NCI-H510A treated with DMSO at 0.1 percent for 48 hours (cell line): ENCODE measurements around the gene MAP3K5.
A peak's percentile ranks its signal among the peaks of the same experiment; 100 is the strongest.

ENCODE experiments used
- DNase-seq: peaks from one replicate; lab custom pipeline; 2025; lab: John Stamatoyannopoulos, UW

MAP3K5 gene

GRCh38 chr6:136643850-136644596 is 148.3 kb downstream of the MAP3K5 start:
- peak; percentile 66 for DNase-seq

DNA sequence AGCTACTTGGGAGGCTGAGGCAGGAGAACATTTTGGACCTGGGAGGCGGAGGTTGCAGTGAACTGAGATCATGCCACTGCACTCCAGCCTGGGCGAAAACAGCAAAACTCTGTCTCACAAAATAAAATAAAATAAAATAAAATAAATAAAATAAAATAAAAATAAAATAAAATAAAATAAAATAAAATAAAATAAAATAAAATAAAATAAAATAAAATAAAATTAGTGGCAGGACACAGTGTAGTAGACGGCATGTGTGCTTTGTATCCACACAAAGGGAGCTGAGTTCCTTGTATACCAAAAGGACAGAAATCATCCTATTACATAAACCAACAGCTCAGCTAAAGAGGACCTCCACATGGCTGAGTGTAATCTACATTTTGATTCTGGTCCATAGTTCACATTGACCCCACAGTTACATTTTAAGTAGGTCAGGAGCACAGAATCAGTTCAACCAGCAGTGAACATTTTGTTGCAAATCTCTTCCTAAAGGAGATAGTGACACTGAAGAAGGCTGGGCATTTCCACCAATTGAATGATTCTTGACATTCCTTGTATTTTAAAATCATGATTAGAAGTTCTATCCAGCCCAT is 150.3 kb downstream of the MAP3K5 start:
- no peak for DNase-seq

GRCh38 chr6:136641166-136641565 is 151.1 kb downstream of the MAP3K5 start:
- DNase-seq, result no peak

DNA sequence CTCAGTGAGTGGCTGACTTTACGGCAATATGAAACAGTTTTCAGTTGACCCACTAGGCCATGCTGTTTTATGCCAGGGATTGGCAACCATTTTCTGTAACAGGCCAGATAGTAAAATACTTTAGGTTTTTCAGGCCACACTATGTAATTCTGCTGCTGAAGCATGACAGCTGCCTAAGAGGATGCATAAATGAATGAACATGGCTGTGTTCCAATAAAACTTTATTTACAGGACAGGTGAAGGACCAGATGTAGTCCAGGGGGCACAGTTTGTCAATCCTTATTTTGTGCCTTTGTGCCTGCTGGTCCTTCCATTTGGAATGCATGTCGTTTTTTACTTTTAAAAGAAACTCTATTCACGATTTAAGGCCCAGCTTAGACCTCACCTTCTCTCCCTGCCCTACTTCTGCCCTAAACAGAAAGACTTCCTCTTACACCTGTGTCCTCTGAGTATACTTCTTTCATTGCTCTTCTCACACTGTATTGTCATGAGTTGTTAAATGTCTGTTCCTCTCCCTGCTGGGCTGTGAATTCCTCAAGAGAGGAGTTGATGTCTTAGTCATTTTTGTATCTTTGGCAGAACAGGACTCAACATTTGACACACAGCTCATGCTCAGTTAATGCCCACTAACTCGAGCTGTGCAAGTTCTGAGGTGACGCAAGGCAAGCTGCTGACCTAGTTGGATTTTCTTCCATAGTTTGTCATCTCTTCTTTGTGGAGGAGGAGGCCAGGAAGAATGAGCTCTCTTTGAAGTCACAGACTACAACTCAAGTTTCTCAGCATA is 152.0 kb downstream of the MAP3K5 start:
- DNase-seq, result no peak

- no peak for DNase-seq
Observed at GRCh38 chr6:136639702-136640101, 152.6 kb downstream of the MAP3K5 start.

- no peak for DNase-seq
Observed at GRCh38 chr6:136635615-136636014, 156.7 kb downstream of the MAP3K5 start.

- DNase-seq, result no peak
Observed at GRCh38 chr6:136633355-136633754, 158.9 kb downstream of the MAP3K5 start.

- DNase-seq, result no peak
Observed at GRCh38 chr6:136628996-136629395, 163.3 kb downstream of the MAP3K5 start.

- no peak for DNase-seq
Observed at GRCh38 chr6:136627191-136627590, 165.1 kb downstream of the MAP3K5 start.

- DNase-seq, result no peak
Observed at GRCh38 chr6:136625293-136625692, 167.0 kb downstream of the MAP3K5 start.

- DNase-seq, result no peak
Observed at GRCh38 chr6:136624347-136624746, 167.9 kb downstream of the MAP3K5 start.

GRCh38 chr6:136618086-136618485 is 174.2 kb downstream of the MAP3K5 start:
- no peak for DNase-seq

DNA sequence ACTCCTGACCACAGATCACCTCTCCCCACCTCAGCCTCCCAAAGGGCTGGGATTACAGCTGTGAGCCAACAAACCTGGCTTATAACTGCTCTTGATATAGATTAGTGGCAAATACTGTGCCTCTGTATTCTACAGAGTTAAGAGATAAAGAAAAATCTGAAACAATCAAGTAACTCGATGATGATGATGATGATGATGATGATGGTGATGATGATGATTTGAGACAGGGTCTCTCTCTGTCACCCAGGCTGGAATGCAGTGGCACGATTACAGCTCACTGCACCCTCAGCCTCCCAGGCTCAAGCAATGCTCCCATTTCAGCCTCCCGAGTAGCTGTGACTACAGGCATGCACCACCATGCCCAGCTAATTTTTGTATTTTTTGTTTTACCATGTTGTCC is 175.8 kb downstream of the MAP3K5 start:
- DNase-seq, result no peak

- no peak for DNase-seq
Observed at GRCh38 chr6:136614994-136615393, 177.3 kb downstream of the MAP3K5 start.

DNA sequence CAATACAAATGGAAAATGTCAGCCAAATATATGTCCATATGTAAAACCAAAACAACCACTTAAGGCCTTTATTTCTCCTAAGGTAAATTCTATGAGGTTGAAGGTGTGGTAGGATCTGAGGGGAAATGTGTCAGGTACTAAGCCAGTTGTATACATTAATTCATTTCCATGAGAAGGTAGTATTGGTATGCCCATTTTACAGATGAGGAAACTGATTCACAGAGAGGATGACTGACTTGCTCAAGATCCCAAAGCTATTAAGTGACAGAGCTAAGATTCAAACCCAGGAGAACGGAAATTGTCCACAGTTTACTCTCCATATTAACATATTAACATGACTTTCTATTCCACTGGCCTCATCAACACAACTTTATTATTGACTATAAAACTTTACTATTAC is 177.9 kb downstream of the MAP3K5 start:
- no peak for DNase-seq

GRCh38 chr6:136613477-136613876 is 178.8 kb downstream of the MAP3K5 start:
- no peak for DNase-seq

DNA sequence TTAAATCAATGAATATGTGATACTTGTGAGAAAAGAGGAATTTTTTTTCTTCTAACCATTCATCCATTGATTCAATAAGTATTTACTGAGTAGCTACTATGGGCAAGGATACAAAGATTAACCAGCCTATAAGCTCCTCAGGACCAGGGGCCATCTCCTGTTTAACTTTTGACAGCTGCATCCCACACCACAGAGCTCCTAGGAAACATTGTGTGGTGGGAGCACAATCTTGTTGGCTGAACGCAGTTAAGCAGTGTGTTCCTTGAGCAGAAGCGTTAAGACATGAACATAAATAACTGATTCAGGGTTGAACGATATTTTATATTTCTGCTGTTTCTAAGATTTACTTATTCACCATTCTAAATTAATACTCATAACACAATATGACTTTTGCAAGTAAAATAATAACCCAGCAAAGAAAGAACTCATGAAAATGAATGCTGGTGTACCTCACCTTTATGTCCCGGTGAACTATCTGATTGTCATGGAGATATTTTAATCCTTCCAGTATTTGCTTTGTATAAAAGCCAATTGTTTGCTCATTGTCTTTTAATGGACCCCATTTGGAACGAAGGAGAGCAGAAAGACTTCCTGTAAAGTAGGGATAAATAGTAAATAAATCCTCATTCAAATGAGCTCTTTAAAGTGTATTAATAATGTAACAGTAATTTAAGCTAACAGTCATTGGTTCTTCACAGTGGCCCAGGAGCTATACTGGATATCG is 179.4 kb downstream of the MAP3K5 start:
- DNase-seq, result no peak

DNA sequence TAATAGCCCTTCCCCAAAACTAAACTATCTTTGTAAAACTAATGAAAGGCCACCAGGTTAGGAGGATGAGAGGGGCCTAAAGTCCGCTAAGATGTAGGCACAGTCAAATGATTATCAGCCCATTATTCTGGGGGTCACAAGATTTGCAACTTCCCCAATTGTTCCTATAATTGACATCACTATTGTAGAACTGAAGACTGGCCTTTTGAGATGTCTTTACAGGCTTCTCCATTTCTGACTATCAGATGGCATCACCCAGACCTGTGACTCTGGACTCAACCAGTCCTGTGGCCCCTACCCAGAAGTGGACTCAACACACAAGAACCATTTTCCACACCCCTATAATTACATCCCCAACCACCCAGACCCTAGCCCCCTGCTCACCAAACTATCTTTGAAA is 180.5 kb downstream of the MAP3K5 start:
- DNase-seq, result no peak

GRCh38 chr6:136611133-136611532 is 181.1 kb downstream of the MAP3K5 start:
- no peak for DNase-seq

DNA sequence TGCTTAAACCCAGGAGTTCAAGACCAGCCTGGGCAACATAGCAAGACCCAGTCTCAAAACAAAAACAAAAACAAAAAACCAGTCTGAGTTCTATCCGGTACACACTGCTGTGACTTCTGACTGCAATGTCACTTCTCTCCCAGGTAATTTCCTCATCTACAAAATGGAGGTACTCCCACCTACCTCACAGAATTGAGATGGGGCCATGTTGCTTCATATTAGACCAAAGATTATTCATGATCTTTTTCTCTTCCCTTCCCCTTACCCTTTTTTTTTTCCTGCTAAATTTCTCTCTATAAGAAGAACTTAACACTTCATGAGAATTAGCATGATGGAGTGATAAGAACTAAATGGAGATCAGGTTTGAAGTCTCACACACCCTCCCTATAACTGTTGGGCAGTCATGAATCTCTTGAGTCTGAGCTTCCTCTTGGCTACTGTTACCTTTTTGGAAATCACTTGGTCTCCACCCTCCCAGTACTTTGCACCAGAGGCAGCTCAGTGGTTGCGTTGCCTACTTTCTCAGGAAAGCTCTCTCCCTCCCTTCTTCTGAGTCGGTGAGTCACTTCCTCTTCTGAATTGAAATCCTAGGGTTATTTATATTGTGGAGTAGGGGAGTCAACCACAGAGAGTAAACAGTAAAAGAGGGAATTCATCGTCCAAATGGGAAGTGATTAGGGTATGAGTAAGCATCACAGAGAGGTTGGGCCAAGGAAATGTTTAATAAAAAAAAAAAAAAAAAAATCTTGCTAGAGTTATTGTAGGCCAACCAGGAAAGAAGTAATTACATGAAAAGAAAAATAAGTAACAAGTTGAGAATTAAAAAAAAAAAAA is 182.2 kb downstream of the MAP3K5 start:
- DNase-seq, result peak; percentile 43

DNA sequence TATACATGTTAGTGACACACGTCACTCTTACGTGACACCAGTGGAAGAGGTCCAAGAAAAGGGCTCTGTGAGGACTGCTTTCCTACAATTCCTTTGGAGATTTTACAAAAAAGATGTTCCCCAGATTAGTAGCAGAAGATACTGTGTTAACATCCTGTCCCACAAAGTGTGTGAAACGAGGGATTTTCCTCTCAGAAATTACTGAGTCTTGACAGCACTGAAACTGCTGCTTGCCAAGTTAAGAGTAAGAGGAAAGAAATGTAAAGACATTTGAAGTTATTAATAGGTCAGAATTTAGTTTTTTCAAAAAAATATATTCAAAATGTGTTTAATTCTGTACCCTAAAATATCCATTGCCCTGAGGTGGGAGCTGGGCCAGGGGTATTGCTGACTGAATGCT is 183.3 kb downstream of the MAP3K5 start:
- no peak for DNase-seq
